LNCaP clone FGC (cell line): Measurements from ENCODE around the gene PRDM16.

Experiments
- DNase-seq: peaks from one replicate; pipeline ENCODE4 v3.0.0-alpha.2; 2011; ENCODE audit warnings: low read depth
- H3K4me3 ChIP-seq: 2 replicates; pipeline ENCODE4 v1.5.1; 2011; ENCODE audit warnings: mild to moderate bottlenecking, low read depth, low read length, control low read depth
- CTCF ChIP-seq: IDR thresholded peaks from 2 replicates; pipeline ENCODE4 v1.5.1; 2012; ENCODE audit warnings: mild to moderate bottlenecking; ENCODE audit not compliant: control insufficient read depth, insufficient read depth; ENCODE audit errors: extremely low read depth

The PRDM16 gene

GRCh38 chr1:3352952-3353331, 283.9 kb downstream of the PRDM16 start:
- H3K4me3 ChIP-seq, result no peak overlapping the region
- no peak for DNase-seq
- no peak for TF ChIP-seq CTCF

GRCh38 chr1:3353876-3354275, 284.9 kb downstream of the PRDM16 start:
- no peak overlapping the region for H3K4me3 ChIP-seq
- no peak for TF ChIP-seq CTCF
- no peak for DNase-seq

- H3K4me3 ChIP-seq, result no peak overlapping the region
- no peak for DNase-seq
- TF ChIP-seq CTCF, result no peak
Measured at GRCh38 chr1:3355089-3355488, 286.1 kb downstream of the PRDM16 start.

GRCh38 chr1:3355894-3356826, 287.2 kb downstream of the PRDM16 start:
- no peak for DNase-seq
- no peak overlapping the region for H3K4me3 ChIP-seq
- no peak for TF ChIP-seq CTCF

GRCh38 chr1:3356827-3357460, 287.9 kb downstream of the PRDM16 start:
- no peak for TF ChIP-seq CTCF
- no peak for DNase-seq
- no peak overlapping the region for H3K4me3 ChIP-seq

- no peak for DNase-seq
- TF ChIP-seq CTCF, result no peak
Measured at GRCh38 chr1:3357526-3358297, 288.7 kb downstream of the PRDM16 start.

More at GRCh38 chr1:3357526-3358297, 288.7 kb downstream of the PRDM16 start:
- H3K4me3 ChIP-seq, result no peak overlapping the region
